ENCODE data around the gene VCL.
"Not testable (repeated sequence)": the region's sequence is repeated elsewhere in the genome, so short reads cannot be mapped to it uniquely, and the experiment has no call there.

The VCL gene

GRCh38 chr10:74011017-74011416 is 13.1 kb downstream of the VCL start:
- DNase-seq, result no peak

- no peak for DNase-seq
These were observed 13.9 kb downstream of the VCL start for GRCh38 chr10:74011770-74012169.

GRCh38 chr10:74012480-74012879 is 14.6 kb downstream of the VCL start:
- no peak for DNase-seq

- no peak for DNase-seq
These were observed 15.1 kb downstream of the VCL start for GRCh38 chr10:74013004-74013403.

- not testable (repeated sequence) for DNase-seq
These were observed 16.7 kb downstream of the VCL start for GRCh38 chr10:74014574-74014973.

- no peak for DNase-seq
These were observed 20.3 kb downstream of the VCL start for GRCh38 chr10:74018241-74018640.

GRCh38 chr10:74021248-74022055 is 23.5 kb downstream of the VCL start:
- DNase-seq, result no peak

- DNase-seq, result no peak
These were observed 25.2 kb downstream of the VCL start for GRCh38 chr10:74022926-74023629.

- no peak for DNase-seq
These were observed 26.7 kb downstream of the VCL start for GRCh38 chr10:74024600-74024999.

- DNase-seq, result no peak
These were observed 27.6 kb downstream of the VCL start for GRCh38 chr10:74025380-74025978.

- no peak for DNase-seq
These were observed 28.6 kb downstream of the VCL start for GRCh38 chr10:74026428-74027015.

- DNase-seq, result no peak
These were observed 29.8 kb downstream of the VCL start for GRCh38 chr10:74027702-74028101.

GRCh38 chr10:74029943-74030342 is 32.0 kb downstream of the VCL start:
- no peak for DNase-seq

- DNase-seq, result not testable (repeated sequence)
These were observed 34.3 kb downstream of the VCL start for GRCh38 chr10:74032208-74032607.

GRCh38 chr10:74032900-74033655 is 35.2 kb downstream of the VCL start:
- DNase-seq, result no peak

- no peak for DNase-seq
These were observed 35.8 kb downstream of the VCL start for GRCh38 chr10:74033702-74034101.

- DNase-seq, result no peak
These were observed 36.4 kb downstream of the VCL start for GRCh38 chr10:74034301-74034700.

GRCh38 chr10:74035303-74035702 is 37.4 kb downstream of the VCL start:
- no peak for DNase-seq

GRCh38 chr10:74036474-74036873 is 38.6 kb downstream of the VCL start:
- DNase-seq, result no peak

- DNase-seq, result no peak
These were observed 41.7 kb downstream of the VCL start for GRCh38 chr10:74039561-74040145.

GRCh38 chr10:74040200-74041126 is 42.5 kb downstream of the VCL start:
- no peak for DNase-seq
